Effector memory CD8-positive, alpha-beta T cell (primary cell): ENCODE data around the gene MEAK7.
A peak's percentile ranks its signal among the peaks of the same experiment; 100 is the strongest.

Experiments used
- ATAC-seq: fragments of 150-1000 bp; cut with Tn5 transposase; replicated peaks from 2 replicates; pipeline ENCODE4 v1.10.0; 2021; ENCODE audit warnings: mild to moderate bottlenecking, moderate library complexity
- DNase-seq, 3 experiments: peaks; one replicate each; pipeline ENCODE4 v3.0.0; 2021
- H3K27ac Mint-ChIP-seq, 2 donors: one replicate each; pipeline ENCODE4 v1.8.0; 2022; ENCODE audit warnings: mild to moderate bottlenecking in 2 of 2, mixed read lengths in 2 of 2, moderate library complexity in 2 of 2
- H3K27me3 Mint-ChIP-seq, 2 donors: one replicate each; pipeline ENCODE4 v1.8.0; 2022; ENCODE audit warnings: mixed read lengths in 2 of 2
- H3K36me3 Mint-ChIP-seq: one replicate; pipeline ENCODE4 v1.8.0; 2022; ENCODE audit warnings: mild to moderate bottlenecking, moderate library complexity, mixed read lengths; ENCODE audit not compliant: insufficient read depth
- H3K4me1 Mint-ChIP-seq, 2 donors: one replicate each; pipeline ENCODE4 v1.8.0; 2022; ENCODE audit warnings: low read depth in 2 of 2, mixed read lengths in 2 of 2
- H3K4me3 Mint-ChIP-seq, 2 donors: one replicate each; pipeline ENCODE4 v1.8.0; 2022; ENCODE audit warnings: mild to moderate bottlenecking in 2 of 2, mixed read lengths in 2 of 2, moderate library complexity in 2 of 2
- H3K9me3 Mint-ChIP-seq, 2 donors: one replicate each; pipeline ENCODE4 v1.8.0; 2022; ENCODE audit warnings: mixed read lengths in 2 of 2

The MEAK7 gene

GRCh38 chr16:84485255-84486010 lies 19.0 kb downstream of the MEAK7 start:
- no peak for ATAC-seq
- no peak overlapping the region for H3K4me3 Mint-ChIP-seq
- H3K4me1 Mint-ChIP-seq: peaks cover 0 to 2% of the 10 kb centered on the region in 2 donors
- DNase-seq: no peak
- H3K27ac Mint-ChIP-seq: peak overlapping the region in 1 of 2 donors; percentile 38
- H3K36me3 Mint-ChIP-seq: peaks cover 24% of the 10 kb centered on the region
- no peaks in the 10 kb centered on the region for H3K27me3 Mint-ChIP-seq
- H3K9me3 Mint-ChIP-seq: no peaks in the 10 kb centered on the region

GRCh38 chr16:84484579-84485254 lies 19.7 kb downstream of the MEAK7 start:
- Mint-ChIP-seq H3K27ac (peak overlapping the region in 1 of 2 donors; percentile 38), H3K4me3 (no peak overlapping the region), H3K36me3 (peaks cover 20% of the 10 kb centered on the region), H3K4me1 (peaks cover 0 to 2% of the 10 kb centered on the region in 2 donors), H3K27me3 (no peaks in the 10 kb centered on the region), H3K9me3 (no peaks in the 10 kb centered on the region)
- no peak for ATAC-seq
- DNase-seq: no peak

- Mint-ChIP-seq H3K4me1 (no peaks in the 10 kb centered on the region), H3K36me3 (peaks cover 26% of the 10 kb centered on the region), H3K27me3 (no peaks in the 10 kb centered on the region), H3K4me3 (no peak overlapping the region), H3K27ac (no peak overlapping the region), H3K9me3 (no peaks in the 10 kb centered on the region)
- DNase-seq (no peak), ATAC-seq (no peak)
Measured at GRCh38 chr16:84483882-84484565, 20.4 kb downstream of the MEAK7 start.

DNA sequence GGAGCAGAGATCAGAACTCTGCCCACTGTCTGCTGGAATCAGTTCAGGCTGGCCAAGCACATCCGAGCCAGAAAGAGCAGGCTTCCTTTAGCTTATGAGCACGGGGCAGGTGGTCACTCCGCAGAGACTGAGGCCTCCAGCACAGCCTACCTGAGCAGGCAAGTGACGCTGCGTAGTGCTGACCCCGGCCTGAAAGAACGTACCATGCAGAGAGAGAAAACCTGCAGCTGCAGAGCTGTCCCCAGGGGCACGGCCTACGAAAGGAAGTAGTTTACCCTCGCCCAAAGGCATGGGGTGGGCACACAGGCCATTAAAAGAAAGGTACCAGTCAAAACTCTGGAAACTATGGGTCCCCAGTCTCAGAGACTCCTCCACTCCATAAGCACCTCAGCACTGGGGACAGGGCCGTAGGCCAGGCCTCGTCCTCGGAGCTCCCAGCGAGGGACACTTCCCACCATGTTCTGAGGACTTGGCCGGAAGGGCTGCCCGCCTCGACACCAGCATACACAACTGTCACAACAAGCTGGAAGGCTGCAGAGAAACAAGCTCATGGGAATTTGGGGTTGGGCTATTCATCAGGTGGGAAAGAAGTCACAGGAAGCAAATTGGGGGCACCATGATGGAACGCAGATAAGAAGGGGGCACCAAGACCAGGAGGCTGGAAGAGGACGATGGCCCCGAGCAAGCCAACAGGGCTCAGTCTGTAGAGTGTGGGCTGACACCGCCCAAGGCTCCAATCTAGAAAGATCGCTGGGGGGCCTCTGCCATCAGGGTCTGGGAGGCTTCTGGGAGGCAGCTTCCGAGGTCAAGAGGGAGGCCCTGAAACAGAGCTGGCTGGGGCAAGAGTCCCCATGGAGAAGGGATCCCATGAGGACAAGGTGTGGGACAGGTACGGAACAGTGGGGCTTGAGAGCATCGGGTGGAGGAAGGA lies 21.2 kb downstream of the MEAK7 start:
- peaks cover 23% of the 10 kb centered on the region for H3K36me3 Mint-ChIP-seq
- no peak overlapping the region for H3K27ac Mint-ChIP-seq
- H3K4me3 Mint-ChIP-seq: no peak overlapping the region
- no peaks in the 10 kb centered on the region for H3K27me3 Mint-ChIP-seq
- DNase-seq (no peak), ATAC-seq (no peak)
- H3K9me3 Mint-ChIP-seq: no peaks in the 10 kb centered on the region
- H3K4me1 Mint-ChIP-seq: no peaks in the 10 kb centered on the region

DNA sequence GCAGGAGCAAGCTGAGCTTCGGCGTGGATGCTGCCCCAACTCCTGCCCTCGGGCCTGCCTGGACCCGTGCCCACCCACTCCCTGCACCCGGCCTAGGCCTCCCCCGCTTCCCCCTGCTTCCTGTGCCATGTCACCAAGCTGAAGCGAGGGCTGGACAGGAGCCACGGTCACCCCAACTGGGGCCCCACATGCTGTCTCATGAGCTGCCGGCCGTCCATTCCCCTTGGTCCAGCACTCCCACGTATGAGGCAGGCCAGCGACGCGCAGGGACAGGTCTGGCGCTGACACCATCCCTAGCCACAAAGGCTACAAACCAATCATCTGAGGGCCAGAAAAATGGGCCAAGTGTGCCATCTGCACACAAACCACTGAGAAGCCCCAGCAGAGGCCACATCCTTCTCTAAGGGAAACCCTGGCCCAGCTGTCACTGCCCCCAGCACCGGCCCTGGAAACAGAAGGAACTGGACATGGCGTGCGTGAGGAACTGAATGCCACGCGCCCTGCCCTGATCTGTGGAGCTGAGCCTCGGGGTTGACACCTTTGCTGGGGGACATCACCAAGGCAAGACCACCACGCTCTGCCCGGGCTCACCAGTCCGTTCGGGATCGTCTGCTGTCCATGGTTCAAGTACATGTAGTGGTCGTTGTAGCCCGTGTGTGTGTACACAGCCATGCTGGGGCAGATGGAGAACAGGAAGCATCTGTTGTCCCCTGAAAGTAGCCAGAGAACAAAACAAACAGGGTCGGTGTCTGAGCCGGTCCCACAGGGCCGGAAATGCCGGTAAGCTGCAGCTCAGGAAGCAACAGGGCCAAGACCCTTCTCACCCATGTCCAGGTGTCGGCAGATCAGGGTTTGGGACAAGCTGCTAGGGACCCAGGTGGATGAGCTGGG lies 22.2 kb downstream of the MEAK7 start:
- Mint-ChIP-seq H3K4me3 (no peak overlapping the region), H3K4me1 (no peaks in the 10 kb centered on the region), H3K36me3 (peaks cover 15% of the 10 kb centered on the region), H3K27ac (no peak overlapping the region), H3K9me3 (no peaks in the 10 kb centered on the region), H3K27me3 (no peaks in the 10 kb centered on the region)
- DNase-seq: no peak
- ATAC-seq: no peak

DNA sequence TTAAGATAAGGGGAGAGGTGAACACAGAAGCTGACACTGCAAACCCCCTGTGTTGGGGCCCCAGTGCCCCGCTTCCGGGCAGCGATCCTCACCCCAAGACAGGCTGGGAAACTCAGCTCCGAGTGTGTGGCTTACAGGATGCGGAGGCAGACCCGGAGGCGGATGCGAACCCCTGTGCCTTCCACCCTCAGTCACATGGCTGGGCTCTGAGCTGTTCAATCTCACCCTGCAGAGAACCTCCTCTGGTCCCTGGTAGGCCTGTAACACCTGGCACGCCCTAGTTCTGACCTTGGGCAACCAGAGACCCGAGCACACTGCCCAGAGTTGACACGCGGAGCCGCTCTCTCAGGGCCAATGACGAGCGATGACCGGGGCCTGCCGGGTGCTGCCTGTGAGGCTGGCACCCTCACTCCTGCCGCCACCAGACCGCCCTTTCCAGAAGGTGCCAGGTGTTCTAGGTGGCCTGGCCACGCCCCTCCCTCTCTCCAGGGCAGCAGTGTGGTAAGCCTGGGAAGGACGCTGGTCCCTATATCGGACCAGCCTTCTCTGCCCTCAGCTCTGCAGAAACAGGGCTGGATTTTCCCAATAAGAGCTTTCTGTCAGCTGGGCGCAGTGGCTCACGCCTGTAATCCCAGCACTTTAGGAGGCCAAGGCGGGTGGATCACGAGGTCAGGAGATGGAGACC lies 23.3 kb downstream of the MEAK7 start:
- H3K4me1 Mint-ChIP-seq: peaks cover 0 to 3% of the 10 kb centered on the region in 2 donors
- no peak overlapping the region for H3K27ac Mint-ChIP-seq
- no peak overlapping the region for H3K4me3 Mint-ChIP-seq
- ATAC-seq (no peak), DNase-seq (no peak)
- peaks cover 11% of the 10 kb centered on the region for H3K36me3 Mint-ChIP-seq
- no peaks in the 10 kb centered on the region for H3K9me3 Mint-ChIP-seq
- no peaks in the 10 kb centered on the region for H3K27me3 Mint-ChIP-seq

DNA sequence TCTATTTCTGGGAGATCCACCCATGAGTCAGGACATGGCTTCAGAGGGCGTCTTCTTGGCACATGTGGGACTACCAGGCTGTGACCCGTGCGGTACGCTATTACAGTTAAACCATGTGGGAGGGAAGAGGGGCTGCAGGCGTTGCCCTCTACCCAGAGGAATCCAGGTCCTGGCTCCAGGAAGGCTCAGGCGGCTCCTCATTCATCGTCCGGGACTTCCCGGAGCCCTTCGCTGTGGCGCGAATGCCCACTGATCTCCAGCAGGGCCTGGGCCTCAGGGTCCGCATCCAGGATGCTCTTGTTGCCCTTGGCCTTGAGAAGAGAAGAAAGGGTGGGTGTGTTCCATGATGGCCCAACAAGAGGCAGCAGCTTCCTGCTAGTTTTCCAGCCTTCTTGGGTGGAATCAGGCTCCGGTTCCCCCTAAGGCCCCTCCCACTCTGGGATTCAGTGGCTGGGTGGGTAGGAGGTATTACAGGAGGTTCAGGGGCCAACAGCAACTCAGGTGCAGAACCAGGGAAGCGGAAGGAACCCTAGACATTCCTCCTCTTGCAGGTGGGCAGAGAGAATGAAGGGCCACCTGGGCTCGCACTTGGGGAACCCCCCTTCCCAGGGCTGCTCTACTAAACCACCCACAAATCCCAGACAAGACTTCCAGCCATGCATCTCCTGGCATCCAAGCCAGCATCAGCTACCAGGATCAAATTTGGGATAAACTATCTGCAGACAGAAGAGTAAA lies 24.6 kb downstream of the MEAK7 start:
- Mint-ChIP-seq H3K27ac (no peak overlapping the region), H3K4me1 (peaks cover 0 to 3% of the 10 kb centered on the region in 2 donors), H3K9me3 (no peaks in the 10 kb centered on the region), H3K4me3 (no peak overlapping the region), H3K36me3 (peaks cover 10% of the 10 kb centered on the region), H3K27me3 (no peaks in the 10 kb centered on the region)
- ATAC-seq: no peak
- no peak for DNase-seq

DNA sequence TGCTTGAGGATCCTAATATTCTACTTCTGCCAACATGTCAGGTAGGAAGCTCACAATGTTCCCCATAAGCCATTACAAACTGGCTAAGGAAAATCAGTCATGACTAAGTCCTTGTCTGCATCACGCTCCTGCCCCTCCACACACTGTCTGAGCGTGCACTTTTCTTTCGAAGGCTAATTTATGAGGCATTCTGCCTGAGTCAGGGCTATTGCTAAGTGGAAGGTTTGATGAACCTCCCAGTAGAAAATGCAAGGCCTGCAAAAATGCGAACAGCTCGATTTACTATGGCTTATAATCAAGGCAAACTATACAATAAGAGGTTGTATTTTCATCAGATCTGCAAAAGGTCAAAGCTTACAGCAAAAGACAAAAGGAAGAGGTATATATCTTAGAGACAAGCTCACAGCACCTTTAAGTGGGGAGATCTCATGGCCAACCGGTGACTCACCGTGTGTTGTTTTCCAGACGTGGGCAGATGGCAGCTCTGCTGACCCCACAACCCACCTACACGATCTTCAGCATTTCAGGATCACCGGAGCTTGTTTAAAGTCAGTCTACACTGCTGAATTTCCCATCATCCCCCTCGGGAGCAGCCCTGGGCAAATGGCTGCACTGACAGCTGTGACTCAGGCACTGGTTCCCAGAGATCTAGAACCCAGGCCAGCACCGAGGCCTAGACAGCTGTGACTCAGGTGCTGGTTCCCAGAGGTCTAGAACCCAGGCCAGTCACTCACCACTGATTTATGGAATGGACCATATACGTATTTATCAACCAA lies 26.1 kb downstream of the MEAK7 start:
- H3K4me1 Mint-ChIP-seq: peaks cover 0 to 3% of the 10 kb centered on the region in 2 donors
- peaks cover 15% of the 10 kb centered on the region for H3K36me3 Mint-ChIP-seq
- DNase-seq (no peak), ATAC-seq (no peak)
- no peaks in the 10 kb centered on the region for H3K27me3 Mint-ChIP-seq
- H3K27ac Mint-ChIP-seq: no peak overlapping the region
- no peaks in the 10 kb centered on the region for H3K9me3 Mint-ChIP-seq
- no peak overlapping the region for H3K4me3 Mint-ChIP-seq

GRCh38 chr16:84477661-84478060 lies 26.8 kb downstream of the MEAK7 start:
- Mint-ChIP-seq H3K4me3 (no peak overlapping the region), H3K27ac (no peak overlapping the region), H3K36me3 (peaks cover 15% of the 10 kb centered on the region), H3K4me1 (peaks cover 0 to 3% of the 10 kb centered on the region in 2 donors), H3K27me3 (no peaks in the 10 kb centered on the region), H3K9me3 (no peaks in the 10 kb centered on the region)
- DNase-seq (no peak), ATAC-seq (no peak)

DNA sequence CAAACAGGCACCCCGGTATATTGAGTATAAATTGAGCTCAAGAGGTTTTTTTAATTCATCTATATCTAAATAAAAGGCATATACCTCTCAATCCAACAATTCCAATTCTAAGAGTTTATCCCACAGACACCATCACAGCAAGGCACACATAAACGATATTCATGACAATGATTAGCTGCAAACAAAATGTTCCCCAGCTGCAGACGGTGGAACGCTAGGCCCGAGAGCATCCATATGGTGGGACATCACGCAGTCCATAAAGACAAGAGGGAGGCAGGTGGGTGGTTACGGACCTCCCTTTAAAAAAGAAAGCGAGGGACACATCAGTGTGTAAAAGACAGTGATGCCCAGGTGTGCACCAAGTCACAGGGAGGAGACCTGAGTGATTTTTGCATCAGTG lies 28.1 kb downstream of the MEAK7 start:
- DNase-seq: no peak
- H3K4me1 Mint-ChIP-seq: peaks cover 0 to 3% of the 10 kb centered on the region in 2 donors
- H3K27me3 Mint-ChIP-seq: no peaks in the 10 kb centered on the region
- no peaks in the 10 kb centered on the region for H3K9me3 Mint-ChIP-seq
- H3K36me3 Mint-ChIP-seq: peaks cover 15% of the 10 kb centered on the region
- no peak for ATAC-seq
- H3K27ac Mint-ChIP-seq: peak overlapping the region in 1 of 2 donors; percentile 13
- no peak overlapping the region for H3K4me3 Mint-ChIP-seq

DNA sequence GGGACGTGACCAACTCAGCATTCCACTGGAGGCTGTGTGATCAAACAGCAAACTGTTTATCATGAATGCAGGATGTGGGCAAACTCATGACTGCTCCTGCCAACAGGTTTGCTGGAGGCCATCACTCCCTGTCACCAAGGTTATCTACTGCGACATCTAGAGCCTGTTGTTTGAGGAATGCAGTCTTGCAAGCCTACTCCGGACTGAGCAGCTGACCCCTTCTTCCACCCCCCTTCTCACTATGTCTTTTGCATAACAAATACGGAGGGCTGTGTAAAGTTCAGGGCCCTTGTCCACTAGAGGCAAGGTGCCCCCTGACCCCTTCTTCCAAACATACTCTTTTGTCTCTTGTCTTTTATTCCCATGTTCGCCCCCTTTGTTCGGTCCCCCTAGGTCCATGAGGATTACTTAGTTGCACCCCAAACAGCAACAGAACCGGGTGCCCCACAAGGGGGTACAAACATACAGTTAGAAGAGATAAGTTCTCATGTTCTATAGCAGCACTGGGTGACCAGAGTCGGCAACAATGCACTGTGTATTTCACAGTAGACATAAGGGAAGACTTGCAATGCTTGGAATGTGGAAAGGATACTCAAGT lies 28.7 kb downstream of the MEAK7 start:
- Mint-ChIP-seq H3K9me3 (no peaks in the 10 kb centered on the region), H3K27ac (no peak overlapping the region), H3K4me1 (peaks cover 0 to 3% of the 10 kb centered on the region in 2 donors), H3K27me3 (no peaks in the 10 kb centered on the region), H3K36me3 (peaks cover 15% of the 10 kb centered on the region), H3K4me3 (no peak overlapping the region)
- ATAC-seq: no peak
- no peak for DNase-seq
